CD4-positive, alpha-beta T cell treated with Interleukin-4 for 1 hour (primary cell): ENCODE measurements around the gene FLRT1.

Experiments used
- DNase-seq, 2 donors: peaks; one replicate each; pipeline ENCODE4 v3.0.0-alpha.2; 2020 to 2022

FLRT1 gene

DNA sequence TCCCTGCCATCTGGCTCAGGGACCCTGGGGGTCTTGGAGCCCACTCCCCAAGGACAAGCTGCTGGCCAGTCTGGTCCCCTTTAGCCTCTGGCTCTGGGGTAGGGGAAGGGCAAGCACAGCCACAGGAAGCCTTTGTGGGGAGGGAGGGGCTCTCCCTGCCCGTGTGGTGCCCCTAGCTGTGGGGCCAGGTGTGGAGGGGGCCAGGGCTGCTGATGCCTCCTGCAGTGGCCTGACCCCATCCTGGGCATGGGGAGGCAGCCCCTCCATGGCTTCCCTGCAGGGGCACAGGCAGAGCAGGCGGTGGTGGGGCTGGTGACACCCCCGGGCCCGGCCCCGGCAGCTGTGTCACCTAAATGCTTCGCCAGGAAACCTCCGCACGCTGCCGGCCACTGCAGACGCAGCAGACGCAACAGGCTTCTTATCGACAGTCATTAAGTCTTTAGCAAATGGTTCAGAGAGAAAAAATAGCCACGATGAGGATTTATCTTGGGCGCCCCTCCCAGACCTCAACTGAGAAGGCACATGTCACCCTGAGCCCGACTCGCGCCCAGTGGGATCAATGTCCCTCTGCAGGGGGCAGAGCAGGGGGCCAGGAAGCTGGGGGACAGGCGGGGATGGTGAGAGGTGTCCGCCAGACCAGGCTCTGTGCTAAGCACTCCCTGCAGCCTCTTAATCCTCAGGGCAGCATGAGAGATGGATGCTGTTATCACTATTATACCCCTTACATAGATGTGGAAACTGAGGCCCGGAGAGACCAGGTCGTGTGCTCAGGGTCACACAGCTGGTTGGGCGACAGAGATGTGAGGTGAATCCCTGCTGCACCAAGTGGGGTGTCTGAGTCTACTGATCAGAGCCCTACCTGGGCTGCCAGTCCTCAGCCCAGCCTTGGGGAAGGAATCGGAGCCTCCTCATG, 33.9 kb downstream of the FLRT1 start:
- no peak for DNase-seq

DNA sequence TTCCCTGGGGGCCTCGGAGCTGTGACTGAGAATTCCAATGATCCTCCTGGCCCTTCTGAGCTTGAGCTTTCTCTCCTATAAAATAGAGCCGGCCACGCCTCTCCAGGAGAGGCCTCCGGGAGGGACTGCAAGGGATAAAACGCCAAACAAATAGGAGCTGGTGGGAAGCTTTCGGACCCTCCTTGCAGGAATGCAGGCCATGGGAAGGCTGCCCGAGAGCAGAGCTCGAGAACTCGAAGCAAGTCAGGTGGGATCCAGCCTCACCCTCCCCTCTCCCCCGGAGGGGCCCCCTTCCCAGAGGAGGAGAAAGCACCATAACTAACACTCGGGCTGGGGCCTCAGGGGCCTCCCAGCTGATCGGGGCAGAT, 34.6 kb downstream of the FLRT1 start:
- DNase-seq: no peak

DNA sequence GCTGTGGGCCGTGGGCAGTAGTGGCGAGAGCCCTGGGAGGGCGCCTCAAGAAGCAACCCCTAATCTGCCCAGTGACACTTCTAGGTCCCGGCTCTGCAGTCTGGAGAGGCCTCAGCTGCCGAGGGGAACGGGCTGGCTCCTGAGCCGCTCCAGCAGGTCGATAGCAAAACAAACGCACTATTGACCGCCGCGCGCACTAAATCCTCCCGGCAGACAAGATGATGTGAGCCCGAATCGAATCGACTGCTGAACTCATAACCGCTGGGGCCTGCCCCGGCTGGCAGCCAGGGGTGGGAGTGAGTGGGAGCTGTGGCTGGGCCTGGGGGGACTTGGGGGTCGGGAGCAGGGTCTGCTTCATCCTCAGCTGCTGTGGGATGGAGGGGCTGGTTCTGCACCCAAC, 36.1 kb downstream of the FLRT1 start:
- DNase-seq: no peak

DNA sequence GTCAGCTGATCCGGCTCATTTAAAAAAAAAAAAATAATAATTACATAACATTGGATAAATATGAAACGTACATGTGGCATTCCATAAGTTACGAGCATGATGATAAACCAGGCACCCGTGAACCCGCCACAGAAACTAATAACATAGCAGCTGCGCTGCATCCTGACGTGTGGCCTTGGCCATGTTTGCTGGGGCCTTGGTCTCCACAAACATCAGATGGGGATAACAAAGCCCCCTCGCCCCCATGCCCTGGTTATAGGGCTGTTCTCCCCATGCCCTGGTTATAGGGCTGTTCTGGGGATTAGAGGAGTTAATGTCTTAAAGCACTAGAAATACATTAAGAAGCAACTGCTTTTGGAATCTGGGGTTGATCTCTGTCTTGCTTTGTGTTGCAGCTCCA, 36.7 kb downstream of the FLRT1 start:
- no peak for DNase-seq

DNA sequence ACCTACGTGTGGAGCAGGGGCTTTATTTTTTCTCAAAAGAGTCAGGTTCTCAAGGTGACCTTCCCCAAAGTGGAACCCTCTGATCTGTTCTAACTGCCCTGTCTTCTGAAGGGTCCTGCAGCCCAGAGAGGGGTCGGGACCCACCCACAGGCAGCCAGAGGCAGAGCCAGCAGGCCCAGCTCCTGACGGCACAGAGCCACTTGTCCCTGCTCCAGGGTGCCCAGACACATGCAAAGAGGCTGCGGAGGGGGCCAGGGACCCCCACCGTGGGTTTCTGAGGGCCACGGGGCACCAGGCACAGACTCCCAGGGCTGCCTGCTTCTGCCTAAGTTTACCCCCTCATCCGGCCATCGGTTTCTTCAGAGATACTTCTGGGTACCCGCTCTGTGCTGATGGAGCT, 37.1 kb downstream of the FLRT1 start:
- no peak for DNase-seq

DNA sequence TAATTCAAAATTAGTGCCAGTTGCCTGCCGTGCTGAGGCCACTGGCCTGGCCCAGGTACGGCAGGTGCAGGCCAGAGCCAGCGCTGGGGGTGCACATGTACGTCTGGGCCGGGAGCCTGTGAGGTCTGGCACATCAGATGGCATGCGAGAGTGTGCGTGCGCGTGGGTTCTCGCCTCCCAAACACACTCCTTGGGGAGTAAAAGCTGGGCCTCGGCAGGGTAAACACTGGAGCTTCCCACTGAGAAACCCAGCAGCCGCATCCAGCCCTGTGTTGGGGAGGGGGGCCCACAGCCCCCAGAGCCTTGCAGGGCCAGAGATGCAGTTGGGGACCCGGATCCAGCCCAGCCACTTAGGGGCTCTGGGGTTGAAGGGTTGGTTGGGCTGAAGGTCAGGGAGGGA, 37.8 kb downstream of the FLRT1 start:
- DNase-seq: no peak

DNA sequence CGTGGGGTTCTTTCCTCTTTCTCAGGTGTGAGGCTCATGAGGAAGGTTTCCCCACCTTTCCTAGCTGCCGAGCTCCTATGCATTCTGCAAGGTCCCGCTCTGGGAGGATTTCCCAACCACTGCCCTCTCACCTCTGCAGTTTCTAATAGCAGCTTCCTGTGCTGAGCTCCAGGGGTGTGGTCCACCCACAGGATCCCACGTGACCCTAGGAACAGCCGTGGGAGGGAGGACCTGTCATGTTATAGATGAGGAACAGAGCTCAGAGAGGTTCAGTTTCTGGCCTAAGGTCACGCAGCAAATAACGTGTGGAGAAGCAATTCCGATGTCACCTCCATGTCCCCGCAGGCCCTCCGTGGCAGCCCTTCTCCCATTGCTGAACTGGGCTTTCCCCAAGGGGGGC, 38.5 kb downstream of the FLRT1 start:
- peak; percentile 15 to 16 for DNase-seq

DNA sequence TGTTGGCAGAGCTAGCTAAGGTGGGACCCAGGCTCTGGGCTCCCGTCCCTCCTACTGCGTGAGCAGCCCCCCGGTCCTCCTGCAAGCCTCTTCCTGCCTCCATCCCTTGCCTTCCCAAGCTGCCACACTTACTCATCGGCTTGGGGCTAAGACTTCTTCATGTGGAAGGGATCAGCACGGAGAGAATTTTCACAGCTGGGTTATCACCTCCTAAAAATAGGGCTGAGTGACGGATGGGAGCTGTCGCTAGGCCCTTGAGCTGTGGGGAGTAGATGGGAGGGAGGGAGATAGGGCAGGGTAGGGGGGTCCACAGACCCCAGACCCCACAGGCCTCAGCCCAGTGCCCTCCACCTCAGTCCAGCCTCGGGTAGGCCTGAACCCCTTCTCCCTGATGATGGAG, 41.0 kb downstream of the FLRT1 start:
- DNase-seq: no peak

DNA sequence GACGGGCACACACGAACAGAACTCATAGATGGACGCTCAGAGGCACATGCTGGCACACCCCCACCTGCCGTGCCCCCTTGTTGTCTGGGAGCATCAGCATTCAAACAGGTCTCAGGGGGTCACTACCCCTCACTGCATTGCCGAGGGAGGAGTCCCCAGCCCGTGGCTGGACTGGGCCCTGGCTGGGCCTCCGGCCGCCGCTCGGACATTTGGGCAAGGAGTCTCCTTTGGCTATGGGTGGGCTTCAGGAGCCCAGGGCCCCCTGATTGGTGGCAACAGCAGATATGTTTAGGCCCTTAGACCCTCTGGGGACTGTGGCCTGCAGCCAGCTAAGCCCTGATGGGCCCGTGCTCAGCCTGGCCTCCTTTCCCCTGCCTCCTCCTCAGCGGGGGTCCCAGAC, 41.9 kb downstream of the FLRT1 start:
- DNase-seq: no peak

DNA sequence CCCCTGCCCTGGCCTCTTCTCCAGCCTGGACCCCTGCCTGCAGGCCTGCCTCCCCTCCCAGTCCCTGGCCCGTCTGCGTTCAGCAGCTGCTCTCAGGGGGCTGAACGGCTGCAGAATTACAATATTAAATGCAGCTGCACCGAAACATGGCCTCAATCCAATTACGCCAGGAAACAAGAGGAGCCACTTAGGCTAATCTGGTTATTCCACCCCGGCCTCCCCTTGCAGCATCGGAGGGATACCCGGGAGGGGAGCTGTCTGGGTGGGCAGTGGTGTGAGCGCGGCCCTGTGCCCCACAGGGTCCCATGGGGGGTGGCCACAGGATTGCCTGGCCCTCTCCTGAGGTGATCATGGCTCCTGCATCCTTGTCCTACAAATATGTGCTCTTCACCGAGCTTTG, 42.6 kb downstream of the FLRT1 start:
- DNase-seq: no peak

DNA sequence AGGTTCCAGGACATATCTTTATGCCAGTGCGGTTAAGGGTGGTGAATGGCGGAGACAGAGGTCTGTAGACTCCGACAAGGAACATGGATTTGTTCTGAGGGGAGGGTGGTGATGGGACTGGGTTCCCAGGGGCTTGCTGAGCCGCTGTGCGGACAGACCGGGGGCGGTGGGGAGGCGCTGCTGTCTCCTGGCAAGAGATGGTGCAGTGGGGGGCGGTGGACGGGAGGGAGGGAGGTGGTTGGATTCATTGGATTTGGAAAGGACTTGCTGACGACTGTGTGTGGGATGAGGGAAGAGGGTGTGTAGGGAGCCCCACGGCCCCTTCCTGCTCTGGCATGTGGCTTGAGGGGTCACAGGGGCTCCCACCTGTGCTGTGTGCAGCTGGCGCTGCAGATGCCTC, 43.2 kb downstream of the FLRT1 start:
- DNase-seq: no peak

DNA sequence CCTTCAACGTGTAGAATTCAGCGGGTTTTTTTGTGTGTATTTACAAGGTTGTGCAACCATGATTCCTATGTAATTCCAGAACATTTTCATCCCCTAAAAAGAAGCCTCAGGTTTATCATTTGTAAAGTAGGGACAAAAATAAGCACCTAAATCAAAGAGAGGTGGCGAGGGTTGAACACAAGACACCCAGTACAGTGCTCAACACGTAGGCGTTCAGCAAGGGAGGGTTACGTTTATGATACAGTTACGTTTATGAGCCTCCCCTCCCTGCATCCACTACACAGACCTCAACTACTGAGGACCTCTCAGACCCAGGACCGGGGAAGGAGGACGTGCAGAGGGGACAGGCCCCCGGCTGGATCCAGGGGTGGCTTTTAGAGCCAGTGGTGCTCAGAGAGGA, 44.7 kb downstream of the FLRT1 start:
- DNase-seq: no peak

DNA sequence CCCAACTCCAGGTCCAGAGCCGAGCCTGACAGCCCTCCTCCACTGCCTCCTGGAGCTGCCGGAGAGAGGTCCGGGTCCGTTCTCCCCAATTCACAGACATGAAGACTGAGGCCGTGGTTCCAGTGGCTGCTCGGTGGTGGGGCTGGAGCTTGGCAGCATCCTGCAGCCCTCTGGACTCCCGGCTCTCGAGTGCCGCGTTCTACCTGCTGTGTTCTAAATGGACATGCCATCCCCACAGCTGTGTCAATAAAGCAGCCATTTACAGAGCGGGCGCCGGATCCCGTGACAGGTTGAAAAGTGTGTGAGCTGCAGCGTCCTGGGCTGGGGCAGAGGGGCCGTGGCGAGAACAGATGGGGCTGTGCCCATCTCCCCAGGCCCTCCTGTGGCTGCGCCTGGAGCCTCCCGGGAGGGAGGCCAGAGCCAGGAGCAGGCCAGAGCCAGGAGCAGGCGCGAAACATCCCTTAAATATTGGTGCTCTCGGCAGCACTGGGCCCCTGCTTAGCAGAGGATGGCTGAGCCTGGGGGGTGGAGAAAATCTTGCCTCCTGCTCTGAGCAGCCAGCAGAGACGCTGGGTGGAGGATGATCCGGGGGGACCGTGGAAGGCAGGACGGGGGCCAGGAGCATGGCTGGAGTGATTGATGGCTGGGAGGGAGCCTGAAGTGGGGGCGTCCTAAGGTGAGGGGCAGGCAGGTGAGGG, 46.2 kb downstream of the FLRT1 start:
- DNase-seq: no peak

DNA sequence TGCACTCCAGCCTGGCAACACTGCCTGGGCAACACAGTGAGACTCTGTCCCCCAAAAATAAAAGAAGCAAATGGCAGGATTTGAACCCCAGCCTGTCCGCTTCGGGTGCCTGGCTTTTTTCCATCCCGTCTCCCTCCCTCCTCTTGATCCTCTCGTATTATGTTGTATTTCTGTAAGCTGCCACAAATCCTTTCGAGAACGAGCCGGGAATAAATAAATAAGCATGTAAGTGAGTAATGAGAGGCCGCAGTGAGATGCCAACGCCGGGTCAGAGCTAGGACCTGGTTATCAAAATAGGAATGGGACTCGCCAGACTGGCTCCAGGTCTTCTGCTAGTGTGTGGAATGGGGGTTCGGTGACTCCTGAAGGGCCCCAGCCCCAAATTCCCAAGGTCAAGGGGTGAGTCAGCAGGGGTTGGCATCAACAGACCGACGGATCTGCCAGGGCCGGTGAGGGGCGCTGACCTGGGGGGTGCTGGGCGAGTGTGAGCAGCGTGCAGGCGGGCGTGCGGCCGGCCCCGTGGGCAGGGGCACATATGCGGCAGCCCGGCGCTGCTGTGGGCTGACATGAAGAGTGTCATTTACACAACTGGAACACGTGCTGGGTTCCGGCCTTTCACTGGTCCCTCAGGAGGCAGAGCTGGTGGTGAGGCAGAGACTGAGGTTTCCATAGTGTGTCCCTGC, 47.8 kb downstream of the FLRT1 start:
- DNase-seq: no peak

DNA sequence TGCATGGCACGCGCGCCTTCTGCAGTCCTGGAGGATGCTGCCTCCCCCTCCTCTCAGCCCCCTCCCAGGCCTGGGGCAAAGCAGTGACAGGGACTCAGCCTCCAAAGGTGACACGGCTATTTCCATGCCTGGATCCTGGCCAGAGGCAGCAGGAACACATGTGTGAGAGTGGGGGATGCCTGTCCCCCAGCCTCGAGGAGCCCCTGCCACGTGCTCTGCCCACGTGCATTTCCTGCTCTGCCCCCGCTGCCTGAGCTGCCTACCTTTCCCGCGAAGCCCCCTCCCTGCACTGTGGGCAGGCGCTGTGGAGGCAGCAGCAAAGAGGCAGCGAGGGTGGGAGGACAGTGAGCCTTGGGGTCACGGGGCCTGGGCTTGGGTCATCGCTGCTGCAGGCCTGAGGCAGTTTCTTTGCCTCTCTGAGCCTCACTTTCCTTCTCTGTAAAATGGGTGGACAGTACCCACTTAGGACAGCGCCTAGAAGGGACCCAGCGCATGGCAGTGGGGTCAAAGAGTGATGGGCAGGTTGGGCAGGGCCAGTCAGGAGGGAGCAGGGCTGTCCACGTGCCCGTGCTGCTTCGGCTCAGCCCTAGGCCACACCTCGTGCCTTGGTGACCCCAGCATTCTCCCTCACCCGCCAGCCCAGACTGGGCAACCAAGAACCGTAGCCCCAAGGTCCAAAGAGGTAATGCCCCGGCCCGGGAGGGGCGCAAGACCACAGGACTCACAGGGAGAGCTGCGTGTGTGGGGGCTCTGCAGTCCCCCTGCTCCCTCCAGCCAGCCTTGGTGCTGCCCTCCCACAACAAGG, 48.6 kb downstream of the FLRT1 start:
- DNase-seq: no peak

DNA sequence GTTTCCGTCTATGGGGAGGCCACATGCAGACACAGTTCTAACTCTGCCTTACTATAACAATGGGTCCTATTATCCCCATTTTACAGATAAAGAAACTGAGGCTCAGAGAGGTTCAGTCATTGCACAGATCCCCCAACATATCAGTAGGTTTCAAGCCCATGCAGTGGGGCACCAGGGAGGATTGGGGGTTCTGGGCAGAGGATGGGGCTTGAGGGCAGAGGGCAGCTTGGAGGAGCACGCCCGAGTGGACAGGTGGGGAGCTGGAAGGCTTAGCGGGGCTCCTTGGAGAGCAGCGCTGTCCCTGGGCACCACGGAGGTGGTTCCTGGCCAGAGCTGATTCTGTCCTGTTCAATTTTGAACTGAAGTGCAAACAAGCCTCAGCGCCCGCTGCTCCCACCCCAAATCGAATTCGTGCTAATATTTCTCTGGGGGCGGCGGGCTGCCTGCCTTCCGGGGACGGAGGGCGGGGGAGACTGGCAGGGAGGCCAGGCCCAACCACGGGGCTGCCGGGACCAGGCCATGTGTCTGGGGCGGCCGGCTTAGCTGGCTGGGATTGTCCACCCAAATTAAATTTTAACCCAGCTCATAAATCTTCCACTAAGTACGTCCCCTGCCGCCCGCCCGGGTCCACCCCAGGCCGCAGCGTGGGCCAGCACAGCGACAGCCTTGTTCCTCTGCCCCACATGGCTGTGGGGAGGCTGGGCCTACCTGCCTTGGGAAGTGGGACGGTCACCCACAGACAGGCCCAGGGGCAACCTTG, 49.4 kb downstream of the FLRT1 start:
- no peak for DNase-seq
